PC-3 (cell line): ENCODE results near the gene ARHGEF28.

Experiments used
- CTCF ChIP-seq: fragments of 300-600 bp; sonication (generic); conservative IDR thresholded peaks from 2 replicates; pipeline ENCODE4 v1.5.1; 2017; ENCODE audit warnings: antibody characterized with exemption, low read depth, mild to moderate bottlenecking, low read length
- EZH2 ChIP-seq: fragments of 300-600 bp; sonication (generic); IDR thresholded peaks from one replicate; pipeline ENCODE4 v1.6.1; 2017; ENCODE audit warnings: antibody characterized with exemption, mild to moderate bottlenecking, low read length; ENCODE audit not compliant: unreplicated experiment
- EZH2phosphoT487 ChIP-seq: fragments of 300-600 bp; sonication (generic); IDR thresholded peaks from 2 replicates; pipeline ENCODE4 v1.6.1; 2018; ENCODE audit warnings: mild to moderate bottlenecking, antibody characterized with exemption, low read length, borderline replicate concordance

GRCh38 chr5:73814233-73814846 is 188.3 kb downstream of the ARHGEF28 start:
- TF ChIP-seq CTCF (no peak), EZH2 (no peak), EZH2phosphoT487 (no peak)
